ENCODE measurements around the gene MERTK.

The MERTK gene

DNA sequence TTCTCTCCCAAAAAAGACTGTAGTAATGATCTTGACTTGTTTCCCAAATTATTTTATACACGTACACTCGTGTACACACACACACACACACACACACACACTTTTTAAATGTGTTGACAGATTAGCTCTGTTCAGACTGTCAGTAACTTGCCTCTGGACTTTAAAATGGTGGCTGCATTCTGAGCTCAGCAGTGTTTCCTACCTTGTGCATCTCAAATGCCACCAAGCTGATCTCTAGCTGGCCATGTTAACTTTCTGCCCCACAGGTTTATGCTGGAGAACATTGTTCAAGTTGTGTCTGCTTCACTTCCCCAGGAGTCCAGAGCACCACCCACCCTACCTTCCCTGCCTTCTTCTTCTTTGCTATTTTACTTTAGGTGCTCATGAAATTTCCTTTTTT lies 83.3 kb downstream of the MERTK start:
- DNase-seq: no peak

DNA sequence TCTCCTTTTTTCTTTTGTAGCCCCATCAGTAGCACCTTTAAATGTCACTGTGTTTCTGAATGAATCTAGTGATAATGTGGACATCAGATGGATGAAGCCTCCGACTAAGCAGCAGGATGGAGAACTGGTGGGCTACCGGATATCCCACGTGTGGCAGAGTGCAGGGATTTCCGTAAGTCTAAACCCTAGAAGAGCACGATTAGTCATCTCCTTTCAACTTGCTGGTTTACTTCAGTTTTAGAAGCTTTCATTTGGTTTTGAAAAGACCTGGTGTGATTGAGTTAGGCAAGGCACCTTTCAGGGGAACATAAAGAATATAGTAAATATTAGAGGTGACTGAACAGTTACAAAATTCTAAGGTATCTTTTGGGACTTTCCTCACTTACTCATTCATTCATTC lies 84.4 kb downstream of the MERTK start:
- no peak for DNase-seq

DNA sequence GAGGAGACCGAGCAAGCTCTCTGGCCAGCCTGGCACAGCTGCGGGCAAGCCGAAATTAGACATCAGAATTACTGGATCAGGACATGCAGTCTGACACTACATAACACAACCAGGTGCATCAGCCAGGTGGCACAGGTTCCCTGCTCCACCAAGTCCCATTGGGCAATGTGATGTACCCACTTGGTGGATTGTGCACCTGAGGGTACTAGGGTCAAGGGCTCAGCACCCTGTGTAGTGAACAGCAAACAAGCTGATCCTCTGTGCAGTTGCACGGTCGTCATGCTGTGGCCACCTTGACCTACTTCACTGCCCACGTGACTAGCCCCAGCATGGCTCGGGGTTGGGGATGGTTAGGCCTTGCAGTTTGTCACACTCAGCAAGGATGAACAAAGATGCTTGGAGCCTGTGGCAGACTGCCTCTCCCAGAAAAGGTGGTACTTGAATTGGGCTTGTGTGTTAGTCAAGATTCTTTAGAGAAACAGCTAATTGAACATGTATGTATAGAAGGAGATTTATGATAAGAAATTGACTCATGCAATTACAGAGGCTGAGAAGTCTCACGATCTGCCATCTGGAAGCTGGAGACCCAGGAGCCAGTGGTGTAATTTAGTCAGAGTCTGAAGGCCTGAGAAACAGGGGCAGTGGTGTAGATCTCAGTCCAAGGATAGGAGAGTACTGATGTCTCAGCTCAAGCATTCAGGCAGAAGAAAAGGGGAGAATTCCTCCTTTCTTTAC lies 85.2 kb downstream of the MERTK start:
- no peak for DNase-seq

- DNase-seq: no peak
Observed at GRCh38 chr2:111984213-111984604, 85.8 kb downstream of the MERTK start.

GRCh38 chr2:111985514-111985913 lies 87.1 kb downstream of the MERTK start:
- DNase-seq: no peak

DNA sequence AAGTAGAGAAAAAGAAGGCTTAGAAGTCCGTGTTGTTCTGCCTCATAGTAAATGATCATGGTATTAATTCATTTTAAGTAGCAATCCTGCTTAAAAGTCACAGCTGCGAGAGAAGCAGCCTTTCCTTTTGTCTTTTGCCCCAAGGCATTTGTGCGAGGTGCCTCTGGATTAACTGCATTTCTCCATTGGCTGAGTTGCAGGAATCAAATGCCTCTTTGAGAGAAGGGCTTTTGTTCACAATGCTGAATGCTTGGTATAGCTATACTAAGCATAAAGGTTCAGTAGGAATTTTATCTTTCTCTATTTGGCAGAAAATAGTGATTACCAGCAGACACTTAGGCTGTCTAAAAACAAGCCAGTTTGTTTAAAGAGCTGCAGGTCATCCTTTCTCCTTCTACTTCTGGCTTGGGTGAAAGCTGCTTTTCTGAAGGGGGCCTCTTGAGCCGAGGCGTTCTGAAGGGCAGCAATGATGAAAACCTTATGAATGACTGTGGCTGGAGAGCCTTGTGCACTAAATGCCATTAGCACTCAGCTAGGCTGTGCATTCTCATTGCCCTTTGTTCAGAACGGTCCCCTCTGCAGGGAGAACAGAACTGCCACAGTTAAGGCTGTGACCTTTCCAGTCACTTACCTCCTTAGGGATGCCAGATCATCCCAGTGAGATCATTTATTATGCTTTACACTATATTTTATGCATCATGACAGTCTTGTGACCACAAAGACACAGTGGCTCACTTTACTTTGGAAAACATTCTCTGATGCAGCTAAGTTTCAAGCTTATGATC lies 87.9 kb downstream of the MERTK start:
- no peak for DNase-seq

DNA sequence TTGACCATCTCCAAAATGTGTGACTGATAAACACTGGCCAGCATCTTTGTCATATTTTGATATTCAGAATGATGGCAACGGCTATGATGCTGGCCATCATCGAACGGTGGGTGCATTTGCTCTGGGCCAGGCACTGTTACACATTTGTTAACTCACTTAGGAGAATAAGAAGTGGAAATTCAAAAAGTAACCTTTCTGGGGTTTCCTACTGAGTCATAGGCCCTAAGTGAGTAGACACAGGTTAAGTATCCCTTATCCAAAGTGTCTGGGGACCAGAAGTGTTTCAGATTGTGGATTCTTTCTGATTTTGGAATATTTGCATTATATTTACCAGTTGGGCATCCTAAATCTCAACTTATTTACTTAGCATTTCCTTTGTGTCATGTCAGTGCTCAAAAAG lies 92.0 kb downstream of the MERTK start:
- no peak for DNase-seq

GRCh38 chr2:111990856-111991255 lies 92.4 kb downstream of the MERTK start:
- no peak for DNase-seq

DNA sequence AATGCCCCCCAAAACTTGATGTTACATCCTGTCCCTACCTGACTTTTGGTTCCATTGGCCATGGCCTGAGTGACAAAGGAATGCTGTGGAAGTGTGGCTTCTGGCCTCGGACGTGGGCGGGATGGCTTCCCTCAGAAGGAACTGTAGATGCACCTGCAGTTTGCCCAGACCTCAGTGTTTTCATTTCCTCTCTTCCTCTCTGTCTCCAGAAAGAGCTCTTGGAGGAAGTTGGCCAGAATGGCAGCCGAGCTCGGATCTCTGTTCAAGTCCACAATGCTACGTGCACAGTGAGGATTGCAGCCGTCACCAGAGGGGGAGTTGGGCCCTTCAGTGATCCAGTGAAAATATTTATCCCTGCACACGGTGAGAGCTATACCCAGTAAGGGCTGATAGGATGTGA lies 95.6 kb downstream of the MERTK start:
- no peak for DNase-seq

- DNase-seq: no peak
Observed at GRCh38 chr2:111995148-111995547, 96.7 kb downstream of the MERTK start.

- DNase-seq: no peak
Observed at GRCh38 chr2:111999809-112000208, 101.4 kb downstream of the MERTK start.

DNA sequence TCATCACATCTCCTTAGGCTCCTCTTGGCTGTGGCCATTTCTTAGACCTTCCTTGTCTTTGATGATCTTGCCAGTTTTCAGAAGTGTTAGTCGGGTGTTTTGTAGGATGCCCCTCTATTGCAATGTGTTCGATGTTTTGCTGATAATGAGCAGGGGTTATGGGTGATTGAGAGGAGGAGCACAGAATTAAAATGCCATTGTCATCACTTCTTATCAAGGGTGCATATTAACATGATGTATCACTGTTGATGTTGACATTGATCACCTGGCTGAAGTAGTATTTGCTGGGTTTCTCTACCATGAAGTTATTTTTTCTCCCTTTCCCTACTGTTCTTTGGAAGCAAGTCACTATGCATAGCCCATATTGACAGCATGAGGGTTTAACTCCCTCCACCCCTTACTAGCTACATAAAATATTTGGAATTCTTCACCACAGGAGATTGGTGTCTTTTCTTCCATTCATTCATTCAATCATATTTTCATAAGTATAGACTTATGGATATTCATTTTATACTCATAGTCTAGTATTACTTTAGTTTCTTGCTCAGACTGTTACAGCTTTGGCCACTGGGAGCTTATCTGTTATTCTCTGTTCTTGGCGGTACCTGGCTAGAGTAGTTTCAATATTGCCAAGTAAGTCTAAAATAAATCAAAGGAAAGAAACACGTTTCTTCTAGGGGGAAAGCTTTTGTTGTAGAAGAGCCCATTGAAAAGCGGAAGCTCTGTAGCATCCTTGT lies 102.2 kb downstream of the MERTK start:
- DNase-seq: no peak

- no peak for DNase-seq
Observed at GRCh38 chr2:112001136-112001715, 102.8 kb downstream of the MERTK start.

DNA sequence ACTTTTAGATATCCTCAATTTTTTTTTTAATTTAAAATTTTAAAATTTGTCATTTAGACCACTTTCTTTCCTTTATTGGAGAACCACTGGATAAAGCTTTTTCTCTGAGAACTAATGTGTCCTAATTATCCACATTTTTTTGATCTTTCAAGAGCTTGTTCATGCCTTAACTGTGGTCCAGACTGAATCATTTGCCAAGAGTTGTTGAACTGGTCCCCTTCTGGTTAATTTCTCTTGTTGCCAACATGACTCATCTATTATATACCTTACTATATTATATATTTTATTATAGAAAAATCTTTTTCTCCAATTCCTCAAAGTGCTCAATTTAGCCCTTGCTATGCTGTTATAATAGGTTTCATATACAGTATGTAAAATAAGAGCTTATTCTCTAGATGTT lies 103.5 kb downstream of the MERTK start:
- DNase-seq: no peak

DNA sequence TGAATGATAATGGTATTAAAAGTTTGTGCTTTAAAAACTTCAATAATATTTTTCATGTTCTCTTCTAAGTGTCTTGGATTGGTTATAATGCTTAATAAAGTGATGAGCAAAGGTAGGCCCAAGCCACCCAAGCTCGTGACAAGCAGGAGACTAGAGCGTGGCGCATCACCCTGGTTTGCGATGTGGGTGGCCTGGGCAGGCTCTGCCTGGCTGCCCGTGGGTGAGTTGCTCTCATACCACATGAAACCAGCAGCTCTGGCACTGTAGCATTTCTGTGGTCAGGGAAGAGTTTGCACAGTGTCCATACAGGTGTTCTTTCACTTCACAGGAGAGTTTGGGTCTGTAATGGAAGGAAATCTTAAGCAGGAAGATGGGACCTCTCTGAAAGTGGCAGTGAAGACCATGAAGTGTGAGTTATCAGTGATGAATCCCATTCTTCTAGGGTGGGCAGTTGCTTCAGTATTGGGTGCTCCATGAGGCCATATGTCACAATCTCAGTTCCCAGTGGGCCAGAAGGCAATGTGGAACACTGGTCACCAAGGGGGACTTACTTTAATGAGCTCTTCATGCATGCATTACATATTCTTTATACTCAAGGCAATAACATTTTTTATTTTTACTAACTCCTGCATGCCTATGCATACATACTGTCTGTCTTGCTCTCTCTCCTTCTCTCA lies 105.3 kb downstream of the MERTK start:
- DNase-seq: no peak

DNA sequence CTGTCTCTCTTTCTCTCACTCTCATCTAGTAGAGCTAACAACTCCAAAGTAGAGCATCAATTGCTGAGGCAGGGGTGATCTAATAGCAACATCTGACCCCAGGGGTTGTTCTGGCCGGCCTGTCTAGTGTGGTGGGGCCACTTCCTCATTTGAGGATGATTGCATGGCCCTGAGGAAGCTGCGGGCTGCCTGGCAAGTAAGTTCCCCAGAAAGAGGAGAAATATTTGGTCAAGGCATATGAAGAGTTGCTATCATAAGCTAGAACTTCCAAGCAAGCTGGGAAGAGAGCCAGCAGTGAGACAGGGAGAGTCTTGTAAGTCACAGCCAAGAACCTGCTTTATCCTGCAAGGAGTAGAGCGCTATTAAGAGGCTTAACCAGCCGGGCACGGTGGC lies 105.8 kb downstream of the MERTK start:
- DNase-seq: no peak

DNA sequence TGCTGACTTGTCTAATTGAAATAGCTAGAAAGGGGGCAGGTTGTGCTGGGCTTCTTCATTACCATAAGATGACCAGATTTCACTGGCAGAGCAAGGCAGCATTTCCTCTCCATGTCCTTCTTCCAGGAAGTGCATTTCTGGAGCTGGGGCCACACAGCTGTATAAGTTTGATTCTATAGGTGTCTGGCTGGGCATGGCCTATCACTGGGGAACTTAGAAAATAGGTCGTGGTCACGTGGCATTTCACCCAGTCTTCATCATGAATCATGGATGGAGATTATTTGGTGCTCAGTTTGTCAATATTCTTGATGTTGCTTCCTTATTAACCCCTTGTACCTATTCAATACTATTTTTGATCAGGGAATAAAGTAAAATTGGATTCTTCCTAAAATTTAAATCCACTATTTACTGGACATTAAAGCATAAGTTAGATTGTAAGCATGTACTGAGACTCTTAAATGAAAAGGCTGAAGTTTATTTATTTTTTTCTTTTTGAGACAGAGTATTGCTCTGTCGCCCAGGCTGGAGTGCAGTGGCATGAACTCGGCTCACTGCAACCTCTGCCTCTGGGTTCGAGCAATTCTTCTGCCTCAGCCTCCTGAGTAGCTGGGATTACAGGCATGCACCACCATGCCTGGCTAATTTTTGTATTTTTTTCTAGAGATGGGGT lies 107.1 kb downstream of the MERTK start:
- DNase-seq: no peak

DNA sequence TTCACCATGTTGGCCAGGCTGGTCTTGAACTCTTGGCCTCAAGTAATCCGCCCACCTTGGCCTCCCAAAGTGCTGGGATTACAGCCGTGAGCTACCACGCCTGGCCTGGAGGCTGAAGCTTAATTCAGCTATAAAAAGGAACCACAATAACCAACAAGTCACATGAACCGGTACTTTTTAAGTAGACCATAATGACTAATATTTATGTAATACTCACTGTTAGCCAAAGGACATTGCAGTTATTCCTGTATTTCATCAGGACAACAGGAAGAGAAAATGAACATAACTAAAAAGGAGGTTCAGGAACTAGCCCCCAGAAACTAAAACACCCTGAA lies 107.6 kb downstream of the MERTK start:
- no peak for DNase-seq

GRCh38 chr2:112007493-112007892 lies 109.1 kb downstream of the MERTK start:
- no peak for DNase-seq

GRCh38 chr2:112008910-112009485 lies 110.6 kb downstream of the MERTK start:
- DNase-seq: no peak

GRCh38 chr2:112010751-112011150 lies 112.3 kb downstream of the MERTK start:
- no peak for DNase-seq

GRCh38 chr2:112012556-112012955 lies 114.1 kb downstream of the MERTK start:
- DNase-seq: no peak

Data from activated CD8-positive, alpha-beta memory T cell treated with anti-CD3 and anti-CD28 coated beads, Interleukin-2, amount 50 U/mL, for 48 hours (primary cell).